NCI-H1436 treated with DMSO at 0.1 percent for 48 hours (cell line): ENCODE results near the gene SUSD3.
"Not testable (repeated sequence)": the region's sequence is repeated elsewhere in the genome, so short reads cannot be mapped to it uniquely, and the experiment has no call there.

Experiments
- DNase-seq: peaks from one replicate; lab custom pipeline; 2025; lab: John Stamatoyannopoulos, UW

Gene SUSD3

DNA sequence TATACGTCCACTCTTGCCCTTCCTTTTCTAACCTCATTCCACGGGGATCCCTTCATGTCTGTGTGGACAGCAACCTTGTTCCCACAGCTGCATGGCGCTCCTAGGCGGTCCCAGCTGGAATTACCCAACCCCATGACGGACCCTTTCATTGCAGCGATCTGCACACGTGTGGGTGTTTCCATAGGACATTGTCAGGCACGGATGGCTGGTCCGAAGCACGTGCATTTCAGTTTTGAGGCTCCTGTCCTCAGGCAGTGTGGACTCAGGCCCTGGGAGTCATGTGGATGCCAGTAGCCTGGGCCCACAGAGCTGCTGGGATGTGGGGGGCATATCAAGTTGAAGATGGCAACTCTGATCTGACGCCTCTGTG, 52.5 kb downstream of the SUSD3 start:
- DNase-seq = no peak

DNA sequence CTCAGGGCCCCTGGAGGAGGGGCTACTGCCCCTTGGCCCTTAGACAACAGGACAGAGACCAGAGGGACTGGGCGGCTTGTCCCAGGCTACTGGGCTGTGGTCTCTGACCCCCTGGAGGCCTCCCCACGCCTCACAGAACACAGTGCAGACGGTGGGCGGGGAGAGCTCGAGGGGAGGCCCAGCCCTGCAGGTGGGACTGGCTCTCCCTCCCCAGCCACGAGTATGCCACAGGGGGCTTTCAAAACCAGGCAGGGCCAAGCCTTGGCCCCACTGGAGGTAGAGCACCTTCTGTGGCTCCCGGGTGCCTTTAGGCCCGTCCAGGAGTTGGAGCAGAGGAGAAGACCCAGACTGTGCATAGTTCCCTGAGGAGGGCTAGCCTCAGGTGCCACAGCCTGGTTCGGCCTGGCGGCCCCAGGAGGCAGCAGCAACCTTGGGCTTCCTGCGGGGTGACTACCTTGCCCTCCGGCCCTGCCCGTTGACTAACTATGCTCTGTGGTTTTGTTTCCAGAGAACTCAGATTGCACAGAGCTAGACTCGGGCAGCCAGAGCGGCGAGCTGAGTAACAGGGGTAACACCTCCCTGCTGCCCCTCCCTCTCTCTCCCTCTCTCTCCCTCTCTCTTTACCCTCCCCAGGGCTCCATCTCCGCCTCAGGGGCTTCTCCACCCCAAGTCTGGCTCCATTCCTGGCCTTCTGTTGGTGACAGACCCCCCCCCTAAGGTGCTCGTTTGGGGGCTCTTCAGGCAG, 53.0 kb downstream of the SUSD3 start:
- no peak for DNase-seq

DNA sequence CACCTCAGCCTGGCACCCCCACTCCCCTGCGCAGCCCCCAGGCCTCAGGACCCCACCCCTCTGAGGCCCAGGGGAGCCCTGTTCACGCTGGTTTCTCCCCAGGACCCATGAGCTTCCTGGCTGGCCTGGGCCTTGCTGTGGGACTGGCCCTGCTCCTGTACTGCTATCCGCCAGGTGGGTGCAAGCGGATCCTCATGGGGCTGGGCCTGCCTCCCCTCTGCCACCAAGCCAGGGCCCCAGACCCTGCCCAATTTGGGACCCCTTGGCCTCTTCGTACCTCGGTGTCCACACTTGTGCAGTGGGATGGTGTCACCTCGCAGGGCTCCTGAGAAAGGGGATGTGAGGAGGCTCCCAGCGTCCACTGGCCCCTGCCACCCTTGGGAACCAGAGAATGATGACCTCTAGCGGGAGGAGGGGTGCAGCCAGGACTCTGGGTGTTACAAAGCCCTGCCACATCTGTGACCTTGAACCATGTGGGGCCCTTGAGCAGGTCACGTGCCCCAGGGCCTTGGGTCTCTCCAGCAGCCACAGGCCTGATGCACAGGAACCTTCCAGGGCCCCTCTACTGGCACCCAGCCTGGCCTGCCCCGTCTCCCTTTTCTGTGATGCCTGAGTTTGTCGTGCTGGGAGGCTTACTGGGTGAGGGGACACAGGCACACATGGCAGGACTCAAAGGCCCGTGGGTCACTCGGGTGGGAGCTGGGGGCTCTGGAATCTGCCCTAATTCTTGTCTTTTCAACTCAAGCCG, 53.8 kb downstream of the SUSD3 start:
- DNase-seq = no peak

DNA sequence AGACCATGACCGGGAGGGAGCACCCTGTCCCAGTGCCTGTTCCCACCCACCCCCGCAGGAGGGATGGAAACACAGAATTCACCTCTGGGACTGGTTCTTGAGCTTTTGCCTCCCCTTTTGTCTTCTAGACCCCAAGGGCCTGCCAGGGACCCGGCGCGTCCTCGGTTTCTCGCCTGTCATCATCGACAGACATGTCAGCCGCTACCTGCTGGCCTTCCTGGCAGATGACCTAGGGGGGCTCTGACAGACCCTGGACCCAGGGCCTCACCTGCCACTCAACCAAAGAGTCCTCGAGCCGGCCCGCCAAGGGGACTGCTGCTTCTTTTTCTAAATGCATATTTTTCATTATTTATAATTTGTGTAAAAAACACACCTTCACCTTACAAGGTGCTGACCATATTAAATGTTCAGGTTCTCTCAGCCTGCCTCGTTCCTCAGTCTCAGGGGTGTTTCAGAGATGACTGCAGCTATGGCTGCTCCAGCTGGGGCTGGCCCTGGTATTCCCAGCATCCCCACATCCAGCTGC, 54.4 kb downstream of the SUSD3 start:
- DNase-seq = no peak

DNA sequence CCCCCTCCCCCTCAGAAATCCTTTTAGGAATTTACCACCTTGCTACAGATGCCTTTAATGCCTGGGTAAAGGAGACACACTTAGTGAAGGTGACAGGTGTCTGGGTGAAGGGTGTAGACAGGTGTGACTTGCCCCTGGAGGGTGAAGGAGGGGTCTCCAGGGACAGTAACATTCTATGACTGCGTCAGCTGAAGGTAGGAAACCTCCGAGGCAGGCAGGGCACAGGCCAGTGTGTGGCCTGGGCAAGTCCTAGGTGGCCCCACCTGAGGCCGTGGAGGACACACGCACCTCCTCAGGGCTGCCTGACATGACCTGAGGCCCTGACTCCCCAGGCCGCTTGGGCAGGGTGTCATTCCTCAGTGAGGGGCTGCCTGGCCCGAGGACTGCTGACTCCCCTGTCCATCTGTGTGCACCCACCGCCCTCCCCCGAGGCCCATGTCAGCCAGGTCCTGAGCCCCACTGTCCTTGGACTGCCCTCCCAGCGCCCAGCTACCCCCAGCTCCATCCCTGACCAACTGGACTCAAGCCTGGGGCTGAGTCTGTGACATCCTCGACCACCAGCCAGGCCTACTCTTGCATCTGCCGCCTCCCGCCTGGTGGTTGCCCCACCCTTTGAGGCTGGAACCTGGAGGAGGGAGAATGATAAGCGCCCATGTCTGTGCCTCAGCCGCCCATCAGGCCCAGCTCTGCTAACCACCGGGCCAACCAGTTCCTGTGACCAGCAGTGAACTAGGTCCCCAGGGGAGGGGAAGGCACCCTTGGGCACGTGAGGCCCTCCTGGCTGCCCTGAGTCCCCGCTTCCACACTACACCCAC, 55.9 kb downstream of the SUSD3 start:
- DNase-seq = no peak

DNA sequence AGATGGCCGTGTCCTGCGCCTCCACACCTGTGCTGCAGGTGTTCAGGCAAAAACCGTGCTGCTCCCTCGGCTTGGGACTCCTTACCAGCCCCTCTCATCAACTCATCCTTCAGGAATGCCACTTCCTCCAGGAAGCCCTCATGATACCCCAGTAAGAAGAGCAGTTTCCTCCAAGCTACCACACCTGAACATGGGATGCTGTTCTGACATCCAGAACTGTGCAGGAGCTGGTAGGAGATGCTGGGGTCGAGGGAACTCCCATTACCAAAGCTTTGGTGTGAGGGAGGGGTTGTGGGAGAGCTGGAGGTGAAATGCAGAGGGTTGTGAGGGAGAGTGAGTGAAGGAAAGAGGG, 56.5 kb downstream of the SUSD3 start:
- no peak for DNase-seq

DNA sequence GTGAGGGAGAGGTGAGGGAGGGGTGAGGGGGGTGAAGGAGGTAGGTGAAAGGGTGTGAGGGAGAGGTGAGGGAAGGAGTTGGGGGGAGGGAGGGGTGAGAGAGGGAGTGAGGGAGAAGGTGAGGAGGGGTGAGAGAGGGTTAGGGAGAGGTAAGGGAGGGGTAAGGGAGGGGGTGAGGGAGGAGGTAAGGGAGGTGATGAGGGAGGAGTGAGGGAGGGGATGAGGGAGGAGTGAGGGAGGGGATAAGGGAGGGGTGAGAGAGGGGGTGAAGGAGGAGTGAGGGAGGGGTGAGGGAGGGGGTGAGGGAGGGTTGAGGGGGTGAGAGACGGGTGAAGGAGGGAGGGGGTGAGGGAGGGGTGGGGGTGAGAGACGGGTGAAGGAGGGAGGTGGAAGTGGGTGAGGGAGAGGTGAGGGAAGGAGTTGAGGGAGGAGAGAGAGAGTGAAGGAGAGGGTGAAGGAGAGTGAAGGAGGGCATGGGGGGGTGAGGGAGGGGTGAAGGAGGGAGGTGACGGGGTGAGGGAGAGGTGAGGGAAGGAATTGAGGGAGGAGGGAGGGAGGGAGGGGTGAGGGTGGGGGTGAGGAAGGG, 57.1 kb downstream of the SUSD3 start:
- no peak for DNase-seq

DNA sequence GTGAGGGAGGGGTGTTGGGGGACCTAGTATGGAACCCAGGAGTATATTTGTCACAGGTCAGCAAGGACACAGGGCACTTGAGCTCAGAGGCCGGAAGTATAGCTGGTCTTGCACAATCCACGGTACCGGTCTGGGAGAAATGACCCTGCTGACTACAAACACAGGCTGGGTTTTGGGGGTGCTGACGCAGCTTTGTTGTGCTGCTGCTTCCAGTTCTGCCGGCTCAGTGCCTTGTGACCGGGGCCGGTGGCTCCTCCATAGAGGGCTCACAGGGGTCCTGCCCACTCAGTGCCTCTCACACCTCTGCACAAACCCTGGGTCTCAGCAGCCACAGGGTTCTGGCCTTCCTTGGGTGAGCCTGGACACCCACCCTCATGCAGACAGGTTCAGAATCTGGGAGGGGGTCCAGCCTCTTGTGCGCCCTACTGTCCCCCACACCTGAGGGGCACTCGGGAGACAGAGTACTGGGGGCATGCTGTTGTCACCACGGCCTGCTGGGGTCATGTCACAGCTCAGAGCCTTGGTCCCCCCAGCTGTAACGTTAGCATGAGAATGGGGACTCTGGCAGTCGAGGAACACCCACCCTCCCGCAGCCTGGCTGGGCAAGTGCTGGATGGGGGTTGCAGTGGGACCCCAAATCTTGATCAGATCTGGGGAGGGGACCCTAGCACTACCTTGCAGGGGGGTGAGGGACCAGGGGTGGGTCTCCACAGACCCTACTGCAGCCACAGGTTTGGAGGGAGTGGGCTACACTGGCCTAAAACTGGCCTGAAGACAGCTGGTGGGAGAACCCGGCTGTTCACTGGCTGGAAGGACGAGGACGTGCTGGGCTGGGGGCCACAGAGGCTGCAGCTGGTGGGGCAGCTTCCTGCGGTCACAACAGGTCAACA, 57.8 kb downstream of the SUSD3 start:
- no peak for DNase-seq

DNA sequence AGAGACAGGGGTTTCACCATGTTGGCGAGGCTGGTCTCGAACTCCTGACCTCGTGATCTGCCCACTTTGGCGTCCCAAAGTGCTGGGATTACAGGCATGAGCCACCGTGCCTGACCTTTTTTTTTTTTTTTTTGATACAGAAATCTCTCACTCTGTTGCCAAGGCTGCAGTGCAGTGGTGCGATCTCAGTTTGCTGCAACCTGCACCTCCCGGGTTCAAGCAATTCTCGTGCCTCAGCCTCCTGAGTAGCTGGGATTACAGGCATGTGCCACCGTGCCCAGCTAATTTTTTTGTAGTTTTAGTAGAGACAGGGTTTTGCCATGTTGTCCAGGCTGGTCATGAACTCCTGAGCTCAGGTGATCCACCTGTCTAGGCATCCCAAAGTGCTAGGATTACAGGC, 59.0 kb downstream of the SUSD3 start:
- not testable (repeated sequence) for DNase-seq

DNA sequence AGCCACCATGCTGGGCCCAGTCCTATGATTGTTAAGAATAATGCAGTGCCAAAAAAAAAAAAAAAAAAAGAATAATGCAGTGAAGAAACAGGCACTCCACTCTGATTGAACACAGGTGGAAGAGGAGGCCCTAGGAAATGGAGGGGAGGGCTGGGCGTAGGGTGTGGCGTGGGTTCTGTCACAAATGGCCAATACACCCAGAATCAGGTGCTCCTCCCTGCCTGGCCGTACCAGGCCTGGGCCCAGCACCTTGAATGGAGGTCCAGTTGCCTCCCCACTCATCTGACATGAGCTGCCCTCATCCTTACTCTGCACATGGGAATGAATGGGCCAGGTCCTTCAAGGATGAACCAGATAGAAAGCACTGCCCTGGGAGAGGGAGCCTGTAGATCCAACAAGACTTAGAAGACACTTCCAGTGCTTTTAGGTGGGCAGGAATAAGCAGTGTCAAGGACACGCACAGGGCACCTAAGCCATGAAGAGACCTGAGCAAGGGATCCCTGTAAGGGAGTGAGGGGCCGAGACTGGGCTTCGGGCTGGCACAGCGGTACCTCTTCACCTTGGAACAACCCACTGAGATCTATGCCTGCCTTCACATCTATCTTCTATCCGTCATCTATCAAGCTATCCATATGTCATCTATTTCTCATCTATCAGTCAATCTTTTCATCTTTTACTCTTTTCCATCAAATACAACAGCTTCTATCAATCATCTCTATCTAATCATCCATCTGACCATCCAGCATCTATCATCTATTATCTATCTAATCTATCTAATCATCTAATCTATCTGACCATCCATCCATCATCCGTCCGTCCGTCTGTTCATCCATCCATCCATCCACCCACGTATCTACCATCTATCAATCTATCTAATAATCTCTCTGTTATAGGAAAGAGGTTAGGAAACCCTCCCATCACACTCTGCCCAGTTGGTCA, 59.7 kb downstream of the SUSD3 start:
- no peak for DNase-seq

DNA sequence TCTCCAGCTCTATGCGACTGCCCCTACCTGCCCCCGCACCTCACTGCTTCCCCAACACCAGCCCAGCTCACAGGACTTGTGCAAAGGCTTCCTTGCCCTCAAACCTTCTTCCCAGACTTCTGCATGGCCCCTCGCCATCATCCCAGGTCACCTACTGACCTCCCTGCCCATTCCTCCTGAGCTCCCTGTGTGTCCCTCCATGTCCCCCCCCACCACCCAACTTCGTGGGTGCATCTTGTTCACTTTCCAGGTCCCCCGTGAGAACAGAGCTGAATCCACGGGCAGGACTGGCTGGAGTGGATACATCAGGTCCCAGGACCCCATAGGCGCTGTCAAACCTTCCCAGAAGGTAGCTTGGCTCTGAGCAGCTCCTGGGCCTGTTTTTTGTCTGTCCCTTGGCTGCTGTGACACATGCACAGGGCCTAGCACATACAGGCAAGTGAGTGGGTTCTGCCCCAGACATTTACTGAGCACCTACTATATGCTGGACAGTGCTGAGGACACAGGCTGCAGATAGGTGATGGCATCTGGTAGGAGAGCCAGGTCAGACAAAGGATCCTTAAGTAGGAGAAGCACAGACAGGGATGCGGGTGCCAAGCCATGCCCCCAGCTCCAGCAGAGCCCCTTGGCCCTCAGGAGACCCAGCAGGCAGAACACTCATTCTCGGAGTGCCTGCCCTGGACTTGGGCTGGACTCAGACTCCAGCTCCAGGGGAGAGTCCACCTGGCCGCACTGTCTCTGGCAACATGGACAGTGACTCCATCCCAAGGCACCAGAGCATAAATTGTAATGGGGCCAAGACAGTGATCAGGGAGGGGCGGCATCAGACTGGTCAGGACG, 60.6 kb downstream of the SUSD3 start:
- no peak for DNase-seq

DNA sequence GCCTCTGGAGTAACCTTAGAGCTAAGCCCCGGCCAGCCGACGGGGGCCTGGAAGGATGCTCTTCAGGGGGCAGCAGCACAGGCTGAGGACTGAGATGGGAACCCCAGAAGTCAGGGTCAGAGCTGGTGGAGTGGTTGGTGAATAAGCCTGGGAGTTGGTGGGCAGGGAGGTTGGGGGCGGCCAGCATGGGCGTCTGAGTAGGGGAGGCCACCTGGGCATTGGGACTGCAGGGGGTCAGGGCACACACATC, 61.1 kb downstream of the SUSD3 start:
- no peak for DNase-seq

DNA sequence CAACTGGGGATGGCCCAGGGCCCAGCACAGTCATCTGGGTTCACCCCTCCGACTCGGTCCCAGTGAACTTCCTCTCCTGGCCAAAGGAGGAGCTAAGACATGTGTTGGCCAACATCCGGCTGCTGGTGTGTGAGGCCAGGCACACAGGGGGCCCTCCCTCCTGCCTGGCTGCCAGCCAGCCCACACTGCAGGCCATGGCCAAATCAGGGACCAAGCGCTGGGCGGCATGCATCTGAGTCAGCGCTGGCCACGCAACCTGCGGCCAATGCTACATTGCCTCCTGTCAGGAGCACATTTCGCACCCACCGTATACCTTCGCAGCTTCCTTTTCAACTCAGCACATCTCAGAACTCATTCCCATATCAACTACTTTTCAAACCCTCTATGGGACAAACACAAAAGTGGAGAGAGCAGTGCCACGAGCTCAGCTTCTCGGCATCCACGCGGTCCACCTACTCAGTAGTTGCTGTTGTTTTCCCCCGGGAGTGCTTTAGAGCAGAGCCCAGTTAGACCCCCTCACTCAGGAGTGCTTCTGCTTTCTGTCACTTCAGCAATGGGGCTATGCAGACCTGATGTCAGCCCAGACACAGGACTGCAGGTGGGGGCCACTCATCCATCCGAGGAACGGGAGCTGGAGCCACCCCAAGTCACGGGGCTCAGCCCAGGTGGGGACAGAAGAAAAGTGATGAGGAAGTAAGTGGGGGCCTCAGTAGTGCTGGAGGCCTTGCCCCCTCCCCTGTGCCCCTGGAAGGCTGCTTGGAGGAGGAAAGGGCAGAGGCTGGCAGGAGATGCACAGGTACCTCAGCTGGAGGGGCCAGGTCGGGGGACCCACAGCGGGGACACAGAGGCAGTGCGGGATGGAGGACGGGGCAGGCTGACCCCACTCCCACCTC, 61.7 kb downstream of the SUSD3 start:
- DNase-seq = no peak

DNA sequence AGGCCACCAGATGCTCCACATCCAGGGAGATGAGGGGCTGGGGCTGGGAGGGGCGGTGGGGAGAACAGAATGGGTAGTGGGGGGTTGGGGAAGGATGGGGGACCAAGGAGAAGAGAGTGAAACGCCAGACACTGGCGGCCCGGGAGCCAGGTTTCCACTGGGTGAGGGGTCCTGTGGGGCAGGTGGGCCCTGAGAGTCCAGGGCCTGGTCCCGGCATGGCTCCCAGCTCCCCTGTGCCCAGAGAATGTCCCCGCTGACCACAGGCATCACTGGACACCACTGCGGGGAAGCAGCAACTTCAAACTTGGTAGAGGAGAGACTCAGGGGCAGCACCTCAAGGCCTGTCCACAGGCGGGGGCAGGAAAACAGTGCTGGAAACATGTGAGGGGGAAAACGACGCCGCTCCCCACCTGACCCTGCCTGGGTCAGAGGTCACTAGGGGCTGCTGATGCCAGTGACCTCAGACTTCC, 62.4 kb downstream of the SUSD3 start:
- DNase-seq = no peak

DNA sequence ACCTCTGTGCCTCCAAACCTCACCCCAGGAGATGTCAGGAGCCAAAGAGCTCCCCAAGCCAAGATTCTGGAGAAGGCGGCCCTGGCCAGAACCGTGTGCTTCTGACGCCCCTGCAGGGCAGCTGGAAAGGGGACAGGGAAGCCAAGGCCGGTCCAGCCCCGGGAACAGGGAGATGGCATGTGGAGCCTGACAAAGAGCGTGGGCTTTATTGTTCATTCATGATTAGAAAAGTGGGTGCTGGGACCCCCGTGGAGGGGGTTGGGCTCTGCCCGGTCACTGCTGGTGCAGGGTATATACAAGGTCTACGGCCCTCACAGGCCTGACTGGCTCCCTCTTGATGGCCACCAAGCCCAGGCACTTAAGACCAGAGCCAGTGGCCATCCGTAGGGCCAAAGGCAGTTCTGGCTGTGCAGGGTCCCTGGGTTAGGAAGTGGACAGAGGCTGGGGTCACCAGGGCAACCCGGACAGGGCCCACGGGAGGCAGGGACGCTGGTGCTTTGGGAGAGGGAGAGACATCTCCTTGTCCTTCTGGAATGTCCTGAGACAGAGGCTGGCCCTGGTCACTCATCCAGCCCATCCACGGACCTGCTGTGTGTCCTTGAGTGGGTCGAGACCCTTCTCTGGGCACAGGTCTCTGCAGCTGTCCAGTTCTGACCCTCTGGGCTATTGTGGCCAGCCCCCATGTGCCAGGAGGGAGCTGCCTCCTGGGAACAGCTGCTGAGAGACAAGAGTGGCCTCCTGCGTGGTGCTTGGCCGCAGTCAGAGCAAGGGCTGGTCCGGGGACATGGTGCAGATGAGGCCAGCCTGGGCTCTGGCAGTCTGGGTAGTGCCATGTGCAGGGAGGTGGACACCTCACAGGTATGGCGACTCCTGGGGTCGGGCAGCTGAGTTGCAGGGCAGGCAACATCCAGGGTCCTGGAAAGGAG, 63.1 kb downstream of the SUSD3 start:
- no peak for DNase-seq

DNA sequence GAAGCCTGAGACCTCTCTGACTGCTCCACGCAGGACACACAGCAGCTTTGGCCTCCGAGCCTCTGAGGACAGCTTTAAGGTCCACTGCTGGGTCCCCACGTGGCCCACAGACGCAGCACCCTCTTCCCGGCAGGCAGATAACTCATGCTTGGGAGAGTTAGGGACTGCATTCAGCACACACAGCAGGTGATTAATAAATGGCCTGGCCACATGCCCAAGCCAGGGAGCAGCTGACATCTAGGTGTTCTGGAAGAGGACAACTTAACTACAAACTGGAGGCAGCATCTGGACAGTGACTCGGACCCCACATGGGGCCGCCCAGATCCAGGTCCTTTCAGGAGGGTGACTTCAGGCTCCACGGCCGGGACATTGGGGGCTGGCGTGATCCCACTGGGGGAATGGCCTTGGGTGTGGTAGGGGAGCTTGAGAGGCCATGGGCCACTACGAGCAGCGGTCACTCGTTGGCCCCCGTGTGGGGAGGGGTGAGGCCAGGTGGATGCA, 64.3 kb downstream of the SUSD3 start:
- no peak for DNase-seq
